Breast epithelium (tissue), 4 donors: ENCODE data around the gene NRXN3. TPM values are rescaled to one million over a fixed set of nuclear protein-coding genes. Genes with fewer than 3 reads are reported as not detected.
A peak's percentile ranks its signal among the peaks of the same experiment; 100 is the strongest.

Experiments used
- DNase-seq, 2 donors: peaks; one replicate each; pipeline ENCODE4 v3.0.0-alpha.2; 2019; ENCODE audit warnings: low spot score in 2 of 2
- H3K27ac ChIP-seq, 2 donors: fragments of 200-600 bp; sonication (generic) in 1 of 2; one replicate each; pipeline ENCODE4 v1.5.1; 2016 to 2019; ENCODE audit warnings: mild to moderate bottlenecking in 1 of 2
- H3K27me3 ChIP-seq, 2 donors: fragments of 200-600 bp; sonication (generic) in 1 of 2; one replicate each; pipeline versions ENCODE4 v1.5.1 to v1.6.0; 2017 to 2019; ENCODE audit warnings: control low read depth in 1 of 2, mild to moderate bottlenecking in 1 of 2
- H3K36me3 ChIP-seq: fragments of 200-600 bp; one replicate; pipeline ENCODE4 v1.5.1; 2019
- H3K4me1 ChIP-seq, 2 donors: fragments of 200-600 bp; sonication (generic); one replicate each; pipeline ENCODE4 v1.5.1; 2016 to 2019; ENCODE audit warnings: control low read depth in 1 of 2
- H3K4me3 ChIP-seq, 3 donors: fragments of 200-600 bp; sonication (generic); 1 replicate in 2 of 3; 2 replicates in 1 of 3; pipeline ENCODE4 v1.5.1; 2016 to 2019; ENCODE audit warnings: mild to moderate bottlenecking in 3 of 3, moderate library complexity in 2 of 3
- H3K9me3 ChIP-seq, 2 donors: fragments of 200-600 bp; sonication (generic) in 1 of 2; one replicate each; pipeline ENCODE4 v1.5.1; 2016 to 2019; ENCODE audit warnings: control low read depth in 1 of 2
- CTCF ChIP-seq, 3 donors: fragments of 450-650 bp; IDR thresholded peaks; one replicate each; pipeline ENCODE4 v1.5.1; 2016 to 2017; ENCODE audit warnings: antibody characterized with exemption in 3 of 3, mild to moderate bottlenecking in 3 of 3, moderate library complexity in 3 of 3
- POLR2A ChIP-seq: fragments of 450-650 bp; IDR thresholded peaks from one replicate; pipeline ENCODE4 v1.6.1; 2016; ENCODE audit warnings: antibody characterized with exemption, mild to moderate bottlenecking, moderate library complexity
- POLR2AphosphoS5 ChIP-seq, 3 donors: sonication (generic); formaldehyde crosslinking; IDR thresholded peaks; one replicate each; pipeline ENCODE4 v1.6.1; 2017; ENCODE audit warnings: antibody characterized with exemption in 3 of 3
- intact Hi-C: fragments of 100-400 bp; cut with DNase I; formaldehyde crosslinking; loops from one replicate; pipeline ENCODE4 v1.15.1; 2023; ENCODE audit warnings: low total_unique reads
- total RNA-seq, 3 donors: library from RNA; depleted of rRNA; stranded (reverse); fragments of >200 nt; gene quantifications; one replicate each; pipeline ENCODE4 v1.1.0, GENCODE V29; 2016

Gene NRXN3
- total RNA-seq, 3 donors from 2014 or later: 2.9 to 3.6 (median 3.5) TPM

GRCh38 chr14:79265366-79265946, 1095.3 kb downstream of the NRXN3 start:
- H3K4me1 ChIP-seq: no peaks in the 10 kb centered on the region
- no peak overlapping the region for H3K27ac ChIP-seq
- no peaks in the 10 kb centered on the region for H3K36me3 ChIP-seq
- no peak for DNase-seq
- no peaks in the 10 kb centered on the region for H3K27me3 ChIP-seq
- TF ChIP-seq CTCF (IDR thresholded peaks at IDR 0.05) (no peak), POLR2A (no peak), POLR2AphosphoS5 (IDR thresholded peaks at IDR 0.05) (no peak)
- no peaks in the 10 kb centered on the region for H3K9me3 ChIP-seq
- no peak overlapping the region for H3K4me3 ChIP-seq
- intact Hi-C loops: no loop called here

GRCh38 chr14:79270361-79270760, 1100.2 kb downstream of the NRXN3 start:
- TF ChIP-seq POLR2A: no peak
- no peak for TF ChIP-seq POLR2AphosphoS5 (IDR thresholded peaks at IDR 0.05)
- no peaks in the 10 kb centered on the region for H3K9me3 ChIP-seq
- intact Hi-C loops: no loop called here
- H3K4me3 ChIP-seq: no peak overlapping the region
- DNase-seq: no peak
- no peaks in the 10 kb centered on the region for H3K27me3 ChIP-seq
- no peaks in the 10 kb centered on the region for H3K36me3 ChIP-seq
- H3K27ac ChIP-seq: no peak overlapping the region
- no peaks in the 10 kb centered on the region for H3K4me1 ChIP-seq

- no peak for DNase-seq
- intact Hi-C loops: no loop called here
- Histone ChIP-seq H3K9me3 (no peaks in the 10 kb centered on the region), H3K4me1 (no peaks in the 10 kb centered on the region), H3K27me3 (no peaks in the 10 kb centered on the region), H3K4me3 (no peak overlapping the region), H3K36me3 (no peaks in the 10 kb centered on the region), H3K27ac (no peak overlapping the region)
- TF ChIP-seq POLR2A: no peak
Observed at GRCh38 chr14:79271122-79271521, 1100.9 kb downstream of the NRXN3 start.

GRCh38 chr14:79274641-79275291, 1104.6 kb downstream of the NRXN3 start:
- intact Hi-C loops: no loop called here
- Histone ChIP-seq H3K27ac (no peak overlapping the region), H3K9me3 (no peaks in the 10 kb centered on the region), H3K4me1 (no peaks in the 10 kb centered on the region), H3K27me3 (peaks cover 0 to 15% of the 10 kb centered on the region in 2 donors), H3K4me3 (no peak overlapping the region), H3K36me3 (no peaks in the 10 kb centered on the region)
- DNase-seq: no peak
- no peak for TF ChIP-seq POLR2A
- TF ChIP-seq CTCF (IDR thresholded peaks at IDR 0.05): no peak
- no peak for TF ChIP-seq POLR2AphosphoS5 (IDR thresholded peaks at IDR 0.05)

- DNase-seq: no peak
- intact Hi-C loops: no loop called here
- TF ChIP-seq POLR2A (no peak), POLR2AphosphoS5 (IDR thresholded peaks at IDR 0.05) (no peak), CTCF (IDR thresholded peaks at IDR 0.05) (no peak)
- Histone ChIP-seq H3K27me3 (peaks cover 0 to 15% of the 10 kb centered on the region in 2 donors), H3K36me3 (no peaks in the 10 kb centered on the region), H3K4me1 (no peaks in the 10 kb centered on the region), H3K9me3 (no peaks in the 10 kb centered on the region), H3K27ac (no peak overlapping the region), H3K4me3 (no peak overlapping the region)
Observed at GRCh38 chr14:79275292-79275655, 1105.1 kb downstream of the NRXN3 start.

- H3K4me1 ChIP-seq: no peaks in the 10 kb centered on the region
- H3K36me3 ChIP-seq: no peaks in the 10 kb centered on the region
- no peaks in the 10 kb centered on the region for H3K9me3 ChIP-seq
- TF ChIP-seq CTCF (IDR thresholded peaks at IDR 0.05) (no peak), POLR2AphosphoS5 (IDR thresholded peaks at IDR 0.05) (no peak), POLR2A (no peak)
- H3K27ac ChIP-seq: no peak overlapping the region
- no peak for DNase-seq
- H3K27me3 ChIP-seq: peaks cover 0 to 15% of the 10 kb centered on the region in 2 donors
- intact Hi-C loops: no loop called here
- H3K4me3 ChIP-seq: peak overlapping the region; percentile 26 to 71 (median 58)
Observed at GRCh38 chr14:79278286-79278797, 1108.2 kb downstream of the NRXN3 start.
